RPMI8226 (cell line): Measurements from ENCODE around the gene LPCAT2.
A peak's percentile ranks its signal among the peaks of the same experiment; 100 is the strongest.

Experiments used
- DNase-seq: peaks from one replicate; pipeline ENCODE4 v3.0.0-alpha.2; 2015

Gene LPCAT2

DNA sequence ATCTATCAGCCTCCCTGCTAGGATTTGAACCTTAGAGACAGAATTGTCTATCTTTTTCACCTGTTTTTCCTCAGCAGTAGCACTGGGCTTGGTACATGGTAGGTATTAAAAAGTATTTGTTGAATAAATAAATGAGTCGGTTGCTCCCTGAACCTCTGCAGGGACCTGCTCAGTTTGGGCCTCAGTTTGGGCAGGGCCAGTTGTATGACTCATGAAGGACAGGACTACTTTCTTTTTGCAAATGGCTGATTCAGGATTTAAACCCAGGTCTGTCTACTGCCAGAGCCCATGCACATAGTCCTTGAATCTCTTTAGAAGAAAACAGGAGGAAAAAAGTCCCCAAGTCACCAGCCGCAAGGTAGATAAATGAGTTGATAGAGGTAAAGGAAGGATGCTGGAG, 26.8 kb upstream of the LPCAT2 start:
- no peak for DNase-seq

DNA sequence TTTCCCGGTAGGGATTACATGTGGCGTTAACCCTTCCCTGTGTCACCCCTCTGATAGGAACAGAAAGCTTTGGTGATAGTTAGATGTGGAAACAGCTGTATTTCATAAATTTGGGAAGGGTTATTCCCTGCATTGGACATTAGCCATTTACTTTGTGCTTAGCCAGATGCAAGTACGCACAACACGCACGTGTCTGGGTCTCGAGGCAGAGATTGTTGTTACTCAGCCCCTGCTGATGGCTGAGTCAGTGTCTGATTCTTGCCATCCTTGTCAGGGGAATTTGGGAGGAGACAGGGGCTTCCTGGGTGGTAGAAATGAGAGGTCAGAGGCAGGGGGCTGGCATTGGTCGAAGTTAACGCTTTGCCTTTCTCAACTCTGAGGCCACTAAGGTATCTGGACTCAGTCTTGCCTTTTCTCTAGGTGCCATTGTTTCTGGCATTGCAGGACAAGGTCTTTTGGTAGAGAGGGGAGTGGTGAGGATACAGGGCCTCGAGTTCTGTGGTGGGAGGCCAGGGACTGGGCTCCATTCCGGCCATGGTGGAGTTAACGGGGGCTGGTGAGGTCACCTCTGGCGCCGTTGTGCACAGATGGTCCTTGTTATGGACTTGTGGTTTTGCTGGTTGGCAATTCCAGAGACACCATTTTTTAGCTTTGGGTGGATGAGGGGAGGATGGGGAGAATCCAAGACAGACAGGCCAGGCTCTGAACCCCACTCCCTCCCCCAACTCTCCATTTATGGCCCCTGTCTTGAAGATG, 21.6 kb upstream of the LPCAT2 start:
- no peak for DNase-seq

DNA sequence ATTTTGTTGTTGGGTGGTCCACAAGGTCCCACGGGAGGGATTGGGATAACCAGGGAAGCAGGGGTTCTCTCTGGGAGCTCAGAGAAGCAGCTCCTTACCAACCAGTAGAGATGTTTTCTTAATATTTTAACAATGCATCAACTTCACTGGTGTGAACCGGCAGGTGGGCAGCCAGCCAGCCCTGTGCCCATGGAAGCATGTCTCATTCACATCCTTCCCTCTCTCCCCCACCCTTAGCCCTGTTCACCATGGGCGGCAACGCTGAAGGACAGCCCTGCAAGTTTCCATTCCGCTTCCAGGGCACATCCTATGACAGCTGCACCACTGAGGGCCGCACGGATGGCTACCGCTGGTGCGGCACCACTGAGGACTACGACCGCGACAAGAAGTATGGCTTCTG, 20.6 kb upstream of the LPCAT2 start:
- DNase-seq, result no peak

DNA sequence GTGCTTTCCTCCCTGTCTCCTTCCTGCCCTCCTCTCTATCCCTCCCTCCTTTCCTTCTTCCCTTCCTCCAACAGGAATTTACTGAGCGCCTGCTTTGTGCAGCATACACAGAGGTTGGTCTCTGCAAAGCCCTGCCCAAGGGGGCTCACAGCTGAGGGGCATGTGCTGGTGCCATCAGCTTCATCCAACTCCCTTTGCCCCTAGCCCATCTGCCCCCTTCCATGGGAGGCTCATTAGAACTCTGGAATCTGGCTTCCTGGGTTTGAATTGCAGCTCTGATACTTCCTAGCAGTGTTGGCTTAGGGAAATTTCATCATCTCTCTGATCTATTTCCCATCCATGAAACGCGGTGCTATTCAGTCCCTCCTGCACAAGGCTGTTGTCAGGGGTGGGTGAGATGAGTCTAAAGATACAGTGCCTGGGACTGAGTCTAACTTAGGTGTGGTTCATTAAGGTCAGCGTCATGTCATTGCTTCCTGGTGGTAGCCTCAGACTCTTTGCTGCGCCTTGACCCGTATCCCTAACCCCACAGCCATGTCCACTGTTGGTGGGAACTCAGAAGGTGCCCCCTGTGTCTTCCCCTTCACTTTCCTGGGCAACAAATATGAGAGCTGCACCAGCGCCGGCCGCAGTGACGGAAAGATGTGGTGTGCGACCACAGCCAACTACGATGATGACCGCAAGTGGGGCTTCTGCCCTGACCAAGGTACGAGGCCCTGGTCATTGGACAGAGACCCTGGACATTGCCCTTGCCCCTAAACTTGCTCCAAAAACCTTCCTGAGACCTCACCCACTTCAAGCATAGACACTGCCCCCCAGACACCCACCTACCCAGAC, 19.5 kb upstream of the LPCAT2 start:
- DNase-seq, result no peak

DNA sequence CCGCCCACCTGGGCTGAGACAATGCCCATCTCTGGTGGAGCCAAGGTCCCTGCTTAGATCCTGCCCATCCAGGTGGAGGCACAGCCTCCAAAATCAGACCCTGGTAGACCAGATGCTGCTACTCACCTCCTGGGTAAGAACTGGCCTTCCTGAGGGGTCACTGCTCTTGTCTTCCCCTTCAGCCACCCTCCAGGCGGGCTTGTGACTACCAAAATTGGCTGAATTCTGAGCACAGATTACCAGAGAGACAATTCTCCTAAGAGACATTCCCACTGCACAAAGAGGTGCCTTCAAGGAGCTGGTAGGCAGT, 19.0 kb upstream of the LPCAT2 start:
- DNase-seq, result no peak

DNA sequence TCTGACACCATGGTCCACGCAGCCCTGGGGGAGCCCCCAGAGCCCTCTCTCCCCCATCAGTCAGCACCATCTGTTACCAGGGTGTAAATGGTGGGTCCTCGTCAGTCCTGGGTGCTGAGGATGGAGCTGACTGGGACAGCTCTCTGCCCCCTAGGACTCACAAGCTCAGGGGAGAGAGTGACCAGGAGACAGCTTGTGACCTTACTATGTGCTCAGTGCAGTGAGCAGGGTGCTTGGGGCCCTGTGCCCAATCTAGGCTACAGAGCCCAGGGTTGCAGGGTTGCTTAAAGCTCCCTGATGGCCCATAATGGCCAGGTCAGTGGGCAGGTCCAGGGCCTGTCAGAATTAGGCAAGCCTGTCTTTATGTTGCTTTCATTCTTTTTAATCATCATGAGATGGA, 18.6 kb upstream of the LPCAT2 start:
- no peak for DNase-seq

DNA sequence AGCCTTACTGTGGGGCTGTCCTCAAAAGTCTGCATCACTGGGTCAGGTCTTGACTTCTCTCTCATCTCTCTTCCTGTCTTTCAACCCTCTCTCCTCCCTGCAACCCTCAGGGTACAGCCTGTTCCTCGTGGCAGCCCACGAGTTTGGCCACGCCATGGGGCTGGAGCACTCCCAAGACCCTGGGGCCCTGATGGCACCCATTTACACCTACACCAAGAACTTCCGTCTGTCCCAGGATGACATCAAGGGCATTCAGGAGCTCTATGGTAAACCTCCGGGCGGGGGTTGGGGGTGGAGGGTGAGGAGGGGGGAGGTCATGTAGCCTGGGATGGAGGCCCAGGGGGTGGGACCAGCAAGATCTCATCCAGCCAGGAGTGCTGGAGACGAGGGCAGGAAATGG, 17.2 kb upstream of the LPCAT2 start:
- DNase-seq, result no peak

DNA sequence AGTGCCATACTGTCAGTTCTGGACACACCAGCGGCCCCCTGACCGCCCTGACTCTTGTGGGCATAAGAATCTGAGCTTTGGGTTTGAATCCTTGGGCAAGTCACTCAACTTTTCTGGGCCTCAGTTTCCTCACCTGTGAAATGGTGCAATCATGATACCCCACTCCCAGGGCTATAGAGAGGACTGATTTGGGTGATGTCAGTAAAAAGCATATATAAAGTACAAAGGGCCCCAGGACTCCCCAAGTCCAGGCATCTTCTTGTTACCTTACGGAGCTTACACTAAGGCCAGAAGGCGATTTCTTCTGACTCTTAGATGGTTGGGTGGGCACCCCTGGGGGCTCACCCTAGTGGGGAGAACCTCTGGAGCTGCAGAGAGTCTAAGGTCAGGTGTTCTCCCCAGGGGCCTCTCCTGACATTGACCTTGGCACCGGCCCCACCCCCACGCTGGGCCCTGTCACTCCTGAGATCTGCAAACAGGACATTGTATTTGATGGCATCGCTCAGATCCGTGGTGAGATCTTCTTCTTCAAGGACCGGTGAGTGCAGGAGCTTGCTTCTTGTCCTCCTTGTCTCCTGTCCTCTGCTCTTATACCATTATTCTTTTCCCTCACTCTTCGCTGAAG, 16.0 kb upstream of the LPCAT2 start:
- no peak for DNase-seq

DNA sequence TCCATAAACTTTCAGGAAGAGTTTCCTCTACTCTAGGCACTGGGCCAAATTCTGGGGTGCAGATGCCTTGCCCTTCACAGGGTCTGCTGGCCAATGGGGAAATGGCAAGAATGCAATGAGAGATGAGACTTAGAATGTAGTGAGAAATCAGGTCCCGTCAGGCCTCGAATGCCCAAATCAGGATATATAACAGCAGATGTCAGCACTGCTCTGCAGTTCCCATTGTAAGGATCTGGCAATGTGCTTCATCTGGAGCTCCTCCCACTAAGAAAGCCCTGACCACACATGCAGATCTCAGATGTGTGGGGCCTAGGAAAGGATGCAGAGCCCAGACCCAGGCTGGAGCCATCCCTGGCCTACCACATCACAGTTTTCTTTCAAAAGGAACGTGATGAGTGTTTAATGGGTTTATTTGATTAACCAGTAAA, 13.9 kb upstream of the LPCAT2 start:
- DNase-seq, result peak; percentile 48

DNA sequence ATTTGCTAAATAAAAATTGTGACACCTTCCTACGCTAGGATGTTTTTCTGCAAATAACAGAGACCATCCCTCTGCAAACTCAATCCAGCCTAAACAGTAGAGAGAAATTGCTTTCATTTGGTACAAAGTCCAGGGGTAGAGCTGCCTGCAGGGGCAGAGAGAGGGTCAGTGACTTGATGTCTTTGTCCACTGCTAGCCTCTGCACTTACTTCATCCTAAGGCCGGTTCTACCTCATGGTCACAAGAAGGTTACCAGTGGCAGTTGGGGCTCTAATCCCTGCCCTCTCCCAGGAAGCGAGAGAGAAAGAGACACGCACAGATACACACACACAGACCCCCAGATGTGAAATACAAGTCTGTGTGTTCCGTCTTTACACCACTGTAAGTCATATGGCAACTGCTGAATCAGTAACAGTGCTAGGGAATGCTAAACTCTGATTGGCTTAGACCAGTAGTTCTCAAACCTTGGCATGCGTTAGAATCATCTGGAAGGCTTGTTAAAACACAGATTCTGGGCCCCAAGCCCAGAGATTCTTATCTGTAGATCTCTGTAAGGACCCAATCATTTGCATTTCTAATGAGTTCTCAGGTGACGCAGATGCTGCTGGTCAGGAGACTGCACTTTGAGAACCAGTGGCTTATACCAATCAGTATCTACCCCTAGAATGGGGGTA, 13.1 kb upstream of the LPCAT2 start:
- DNase-seq, result no peak

DNA sequence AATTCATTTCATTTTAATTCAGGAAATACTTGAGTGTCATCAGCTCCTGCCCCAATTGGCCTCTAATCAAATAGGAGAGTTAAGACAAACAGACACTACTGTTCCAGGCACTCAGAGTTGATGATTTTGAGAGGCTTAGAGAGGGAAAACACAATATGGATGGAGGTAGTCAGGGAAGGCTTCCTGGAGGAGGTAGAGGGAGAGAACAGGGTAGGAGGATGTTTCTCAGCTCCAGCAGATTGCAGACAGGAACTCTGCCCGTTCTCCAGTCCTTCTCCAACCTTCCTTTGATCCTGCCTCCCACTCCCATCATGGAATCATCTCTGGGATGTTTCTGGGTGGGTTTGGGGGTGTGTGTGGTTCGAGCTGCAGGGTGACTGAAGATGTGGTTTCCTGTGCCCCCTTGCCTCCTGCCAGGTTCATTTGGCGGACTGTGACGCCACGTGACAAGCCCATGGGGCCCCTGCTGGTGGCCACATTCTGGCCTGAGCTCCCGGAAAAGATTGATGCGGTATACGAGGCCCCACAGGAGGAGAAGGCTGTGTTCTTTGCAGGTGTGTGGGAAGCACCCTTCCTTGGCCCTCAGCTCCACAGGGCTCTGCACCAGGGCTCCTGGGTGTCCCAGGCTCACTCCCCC, 12.2 kb upstream of the LPCAT2 start:
- no peak for DNase-seq

DNA sequence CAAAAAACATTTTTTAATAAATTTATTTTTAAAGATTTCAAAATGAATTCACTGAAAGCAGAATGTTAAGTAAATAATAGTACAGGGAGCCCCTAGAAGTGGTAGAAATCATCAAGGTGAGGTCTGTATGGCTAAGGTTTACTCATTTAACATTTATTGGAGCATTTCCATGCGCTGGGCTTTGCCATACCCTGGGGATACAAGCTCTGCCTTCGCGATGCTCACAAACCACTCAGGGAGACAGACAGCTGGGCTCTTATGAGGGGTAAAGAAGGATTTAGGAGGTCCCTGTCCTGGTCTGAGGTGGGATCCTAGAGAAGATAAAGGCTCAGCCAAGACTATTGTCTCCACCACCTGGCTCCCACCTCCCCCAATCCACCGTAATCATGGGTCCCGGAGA, 11.3 kb upstream of the LPCAT2 start:
- DNase-seq, result no peak

DNA sequence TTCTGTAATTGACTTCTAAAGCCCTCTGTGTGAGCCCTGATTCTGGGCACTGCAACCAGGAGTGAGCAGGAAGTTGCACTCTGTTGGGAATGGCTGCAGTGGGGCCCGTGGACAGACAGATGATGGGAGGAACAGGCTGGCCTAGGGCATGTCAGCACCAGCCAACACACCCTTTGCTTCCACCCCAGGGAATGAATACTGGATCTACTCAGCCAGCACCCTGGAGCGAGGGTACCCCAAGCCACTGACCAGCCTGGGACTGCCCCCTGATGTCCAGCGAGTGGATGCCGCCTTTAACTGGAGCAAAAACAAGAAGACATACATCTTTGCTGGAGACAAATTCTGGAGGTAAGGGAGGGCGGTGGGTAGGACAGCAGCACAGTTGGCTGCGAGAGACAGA, 10.8 kb upstream of the LPCAT2 start:
- no peak for DNase-seq

DNA sequence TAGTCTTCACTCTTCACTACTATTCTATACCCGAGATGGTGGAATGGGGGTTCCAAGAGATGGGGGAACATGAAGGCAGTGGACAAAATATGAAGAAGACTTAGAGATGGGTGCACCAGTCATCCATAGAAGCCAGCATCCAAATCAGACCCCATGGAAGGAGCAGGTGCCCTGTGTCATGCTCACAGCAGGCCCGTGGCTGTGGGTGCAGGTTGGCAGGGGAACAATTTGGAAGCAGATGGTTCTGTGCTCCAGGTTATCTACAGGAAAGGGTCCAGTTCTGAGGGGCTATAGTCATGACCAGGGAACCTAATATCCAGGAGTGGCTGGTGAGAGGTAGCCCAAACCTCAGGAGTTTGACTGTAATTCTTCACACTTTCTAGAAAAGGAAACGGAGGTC, 9.6 kb upstream of the LPCAT2 start:
- no peak for DNase-seq

DNA sequence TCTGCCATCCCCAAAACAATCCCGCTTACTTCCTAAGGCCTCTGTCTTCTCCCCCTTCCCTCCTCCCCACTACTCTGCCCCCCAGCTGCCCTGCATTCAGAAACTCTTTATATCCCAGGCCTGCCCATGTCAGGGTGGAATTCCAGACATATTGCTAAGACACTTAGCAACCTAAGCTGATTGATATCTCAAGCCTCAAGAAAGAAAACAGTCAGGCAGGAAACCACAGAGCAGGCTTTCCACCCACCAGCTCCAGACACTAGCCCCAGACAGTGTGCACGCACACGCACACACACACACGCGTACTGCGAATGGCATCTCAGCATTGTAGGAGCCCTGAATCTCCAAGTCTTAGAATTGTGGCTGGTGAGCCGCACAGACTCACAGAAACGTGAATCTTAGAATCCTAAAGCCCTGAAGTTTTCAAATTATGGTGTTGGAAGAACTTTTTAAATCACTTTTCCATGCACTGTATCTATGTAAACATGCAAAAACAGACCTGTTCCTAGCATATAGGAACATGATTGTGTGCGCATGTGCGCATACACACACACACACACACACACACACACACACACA, 8.8 kb upstream of the LPCAT2 start:
- DNase-seq, result no peak

DNA sequence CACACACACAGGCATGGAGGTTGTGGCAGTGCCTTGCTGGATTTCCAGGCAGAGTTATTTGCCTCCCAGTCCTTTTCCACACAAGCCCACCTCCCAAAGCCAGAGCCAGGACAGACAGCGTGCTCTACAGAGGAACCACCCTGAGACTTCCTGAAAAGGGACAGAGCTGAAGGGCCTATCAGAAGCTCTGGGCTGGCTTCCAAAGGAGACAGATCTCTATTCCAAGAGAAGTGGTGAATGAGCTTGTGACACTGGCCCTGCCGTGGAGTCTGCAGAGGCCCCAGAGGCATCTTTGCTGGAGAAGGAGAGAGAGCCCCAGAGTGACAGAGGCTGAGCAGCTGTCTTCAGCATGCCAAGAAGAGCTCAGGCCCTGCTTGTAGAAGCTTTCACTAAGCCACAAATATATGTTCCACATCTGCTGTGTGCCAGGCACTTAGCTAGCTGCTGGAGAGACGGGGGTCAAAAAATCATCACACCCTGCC, 8.3 kb upstream of the LPCAT2 start:
- no peak for DNase-seq

DNA sequence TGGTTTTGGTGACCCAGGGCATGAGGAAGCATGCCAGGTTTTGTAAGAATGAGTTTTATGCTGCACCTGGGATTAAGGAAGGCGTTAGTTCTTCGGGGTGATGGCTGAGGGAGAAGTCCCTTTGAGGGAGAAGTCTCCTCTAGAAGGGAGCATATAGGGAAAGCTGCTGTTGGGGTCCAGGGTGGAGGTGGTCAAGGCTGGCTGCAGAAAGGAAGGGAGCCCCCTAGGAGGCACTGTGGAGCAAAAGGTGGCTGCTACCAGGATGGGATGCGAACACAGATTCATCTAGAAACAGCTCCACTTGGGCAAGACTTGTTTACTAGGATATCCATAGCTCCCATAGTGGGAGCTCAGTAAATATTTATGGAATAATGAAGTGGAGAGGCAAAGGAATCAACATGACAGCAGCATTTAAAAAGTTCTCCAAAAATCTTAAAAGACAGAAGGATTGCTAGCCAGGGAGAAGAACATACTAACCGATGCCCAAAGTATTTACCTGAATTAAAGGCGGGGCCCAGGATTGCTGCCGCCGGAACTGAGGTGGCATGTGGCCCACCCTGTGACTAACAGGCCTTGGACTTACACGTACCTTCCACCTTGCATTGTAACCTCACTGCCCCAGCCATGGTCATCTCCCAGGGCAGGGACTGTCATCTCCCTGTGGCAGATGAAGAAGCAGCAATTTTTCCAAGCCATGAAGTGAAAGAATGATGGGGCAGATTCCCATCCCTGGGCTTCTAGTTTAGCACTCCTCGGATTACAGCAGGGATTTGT, 7.1 kb upstream of the LPCAT2 start:
- no peak for DNase-seq

DNA sequence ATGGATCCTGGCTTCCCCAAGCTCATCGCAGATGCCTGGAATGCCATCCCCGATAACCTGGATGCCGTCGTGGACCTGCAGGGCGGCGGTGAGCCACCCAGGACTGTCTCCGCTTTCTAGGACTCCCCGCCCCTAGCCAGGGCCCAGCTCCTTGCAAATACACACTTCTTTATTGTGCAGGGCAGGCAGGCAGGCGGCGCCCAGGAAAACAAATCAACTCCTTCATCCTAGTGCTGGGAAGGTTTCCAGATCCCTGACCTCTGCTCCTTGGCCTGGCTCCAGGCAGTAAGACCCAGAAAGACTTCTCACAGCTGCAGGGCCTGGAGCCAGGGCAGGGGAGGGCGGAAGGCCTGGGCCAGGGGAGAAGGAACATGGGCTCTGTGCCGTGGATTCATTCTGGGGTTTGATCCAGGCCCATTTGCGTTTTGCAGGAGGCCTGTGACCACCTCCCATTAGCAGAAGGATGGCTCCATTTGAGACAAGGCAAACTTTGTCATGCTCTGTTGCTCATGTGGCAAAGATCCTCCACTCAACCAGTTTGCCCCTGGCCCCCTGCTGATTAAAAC, 6.0 kb upstream of the LPCAT2 start:
- no peak for DNase-seq

DNA sequence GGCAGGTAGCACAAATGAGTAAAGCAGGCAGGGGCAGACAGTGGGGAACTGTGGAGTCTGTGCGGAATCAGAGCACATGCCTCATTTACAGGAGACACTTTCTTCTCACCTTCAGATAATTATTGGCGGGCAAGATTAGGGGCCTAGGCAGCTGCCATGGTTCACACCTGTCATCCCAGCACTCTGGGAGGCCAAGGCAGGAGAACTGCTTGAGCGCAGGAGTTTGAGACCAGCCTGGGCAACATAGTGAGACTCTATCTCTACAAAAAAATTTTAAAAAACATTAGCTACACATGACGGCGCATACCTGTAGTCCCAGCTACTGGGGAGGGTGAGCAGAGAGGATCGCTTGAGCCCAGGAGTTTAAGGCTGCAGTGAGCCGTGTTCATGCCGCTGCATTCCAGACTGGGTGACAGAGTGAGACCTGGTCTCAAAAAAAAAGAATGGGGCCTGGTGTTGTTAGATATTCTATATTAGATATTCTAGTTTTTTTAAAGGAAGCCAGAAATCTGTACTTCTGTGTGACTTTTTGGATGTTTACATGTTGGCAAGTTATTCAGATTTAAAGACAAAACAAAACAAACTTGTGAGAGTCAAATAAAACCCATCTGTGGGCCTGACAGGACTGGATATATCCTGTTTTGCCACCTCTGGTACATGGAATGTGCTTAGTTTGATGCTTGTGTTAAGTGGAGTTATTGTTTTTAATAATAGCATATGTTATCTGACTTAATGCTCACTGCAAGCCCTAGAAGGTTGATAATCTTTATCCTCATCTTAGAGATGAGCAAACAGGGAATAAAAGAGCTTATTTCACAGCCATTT, 4.9 kb upstream of the LPCAT2 start:
- no peak for DNase-seq

DNA sequence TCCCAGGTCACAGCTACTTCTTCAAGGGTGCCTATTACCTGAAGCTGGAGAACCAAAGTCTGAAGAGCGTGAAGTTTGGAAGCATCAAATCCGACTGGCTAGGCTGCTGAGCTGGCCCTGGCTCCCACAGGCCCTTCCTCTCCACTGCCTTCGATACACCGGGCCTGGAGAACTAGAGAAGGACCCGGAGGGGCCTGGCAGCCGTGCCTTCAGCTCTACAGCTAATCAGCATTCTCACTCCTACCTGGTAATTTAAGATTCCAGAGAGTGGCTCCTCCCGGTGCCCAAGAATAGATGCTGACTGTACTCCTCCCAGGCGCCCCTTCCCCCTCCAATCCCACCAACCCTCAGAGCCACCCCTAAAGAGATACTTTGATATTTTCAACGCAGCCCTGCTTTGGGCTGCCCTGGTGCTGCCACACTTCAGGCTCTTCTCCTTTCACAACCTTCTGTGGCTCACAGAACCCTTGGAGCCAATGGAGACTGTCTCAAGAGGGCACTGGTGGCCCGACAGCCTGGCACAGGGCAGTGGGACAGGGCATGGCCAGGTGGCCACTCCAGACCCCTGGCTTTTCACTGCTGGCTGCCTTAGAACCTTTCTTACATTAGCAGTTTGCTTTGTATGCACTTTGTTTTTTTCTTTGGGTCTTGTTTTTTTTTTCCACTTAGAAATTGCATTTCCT, 3.4 kb upstream of the LPCAT2 start:
- no peak for DNase-seq
